ELF-1 (cell line): ENCODE measurements around the gene SDR42E2.
"Not testable (repeated sequence)": the region's sequence is repeated elsewhere in the genome, so short reads cannot be mapped to it uniquely, and the experiment has no call there.

Source experiments
- DNase-seq: peaks from one replicate; pipeline ENCODE4 v3.0.0-alpha.2; 2016; ENCODE audit warnings: low read depth, low spot score

The SDR42E2 gene

DNA sequence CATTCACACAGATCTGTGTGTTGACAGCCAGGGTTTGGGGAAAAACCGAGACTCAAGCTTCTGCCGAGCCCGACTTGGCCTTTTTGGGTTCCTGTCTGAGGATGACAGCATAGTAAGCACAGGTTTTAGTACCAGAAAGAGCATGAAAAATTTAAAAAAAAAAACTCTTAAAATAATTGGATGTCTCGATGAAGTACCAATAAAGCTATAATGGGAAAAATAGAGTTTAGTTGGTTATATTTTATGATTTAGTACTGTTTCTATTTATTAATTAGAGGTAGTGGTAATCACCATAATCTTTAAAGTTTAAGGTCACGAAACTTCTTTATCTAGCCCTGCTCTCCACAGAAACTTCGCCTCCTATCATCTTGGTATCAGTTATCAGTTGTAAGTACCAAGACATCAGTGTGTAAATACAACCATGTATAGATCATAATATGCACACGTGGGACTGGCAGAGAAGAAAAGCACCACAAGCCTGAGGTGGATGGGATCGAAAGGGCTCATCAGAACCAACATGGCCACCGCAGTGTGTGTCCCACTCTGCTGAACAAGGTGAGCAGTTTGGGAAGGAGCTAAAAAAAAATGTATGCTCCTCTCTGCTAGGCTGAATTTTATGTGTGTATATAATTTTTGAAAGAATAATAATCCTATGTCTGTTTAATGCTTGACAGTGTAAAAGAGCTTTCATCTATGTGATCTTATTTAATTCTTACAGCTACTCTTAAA lies 29.4 kb downstream of the SDR42E2 start:
- no peak for DNase-seq

DNA sequence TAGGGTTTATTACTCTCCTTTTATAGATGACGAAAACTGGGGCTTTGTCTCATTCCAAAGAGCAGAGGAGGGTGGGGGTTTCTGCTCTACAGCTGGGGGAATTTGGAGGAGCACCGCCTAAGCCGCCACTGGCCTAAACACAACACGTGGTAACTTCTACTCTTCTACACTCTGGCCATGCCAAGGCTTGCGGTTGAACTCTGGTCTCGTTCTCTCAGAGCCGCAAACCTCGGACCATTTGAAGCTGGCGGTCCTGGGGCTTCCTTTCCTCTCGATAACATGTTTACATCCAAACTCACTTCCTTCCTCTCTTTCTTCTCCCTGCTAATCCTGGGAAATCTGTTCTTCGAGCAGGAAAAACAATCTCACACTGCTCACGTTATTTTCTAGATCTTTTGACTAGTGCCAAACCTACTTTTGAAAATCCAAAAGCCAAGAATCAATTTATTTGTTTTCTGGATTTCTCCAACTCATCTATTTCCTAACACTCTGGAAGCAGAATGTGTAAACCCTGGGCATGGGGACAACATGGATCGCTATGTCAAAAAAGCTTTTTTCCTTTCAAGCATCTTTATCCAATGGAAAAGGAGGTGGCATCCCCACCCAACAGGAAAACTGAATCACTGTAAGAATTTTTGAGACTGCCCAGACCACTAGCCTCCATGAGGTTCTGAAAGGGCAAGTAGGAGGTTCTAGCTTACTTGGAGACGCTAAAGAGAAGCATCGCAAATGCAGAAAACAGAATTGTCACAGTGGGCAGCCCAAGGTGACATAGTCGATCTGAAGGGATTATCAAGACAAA lies 30.2 kb downstream of the SDR42E2 start:
- peak; percentile 51 for DNase-seq

DNA sequence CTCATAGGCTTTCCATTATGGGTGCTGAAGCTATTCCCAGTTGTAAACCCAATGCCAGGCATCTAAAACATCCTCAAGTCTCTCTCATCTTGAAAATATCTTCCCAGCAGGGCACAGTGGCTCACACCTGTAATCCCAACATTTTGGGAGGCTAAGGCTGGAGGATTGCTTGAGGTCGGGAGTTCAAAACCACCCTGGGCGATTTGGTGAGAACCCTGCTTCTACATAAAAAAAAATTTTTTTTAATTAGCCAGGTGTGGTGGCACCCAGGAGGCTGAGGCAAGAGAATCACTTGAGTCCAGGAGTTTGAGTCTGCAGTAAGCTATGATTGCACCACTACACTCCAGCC lies 30.7 kb downstream of the SDR42E2 start:
- no peak for DNase-seq

DNA sequence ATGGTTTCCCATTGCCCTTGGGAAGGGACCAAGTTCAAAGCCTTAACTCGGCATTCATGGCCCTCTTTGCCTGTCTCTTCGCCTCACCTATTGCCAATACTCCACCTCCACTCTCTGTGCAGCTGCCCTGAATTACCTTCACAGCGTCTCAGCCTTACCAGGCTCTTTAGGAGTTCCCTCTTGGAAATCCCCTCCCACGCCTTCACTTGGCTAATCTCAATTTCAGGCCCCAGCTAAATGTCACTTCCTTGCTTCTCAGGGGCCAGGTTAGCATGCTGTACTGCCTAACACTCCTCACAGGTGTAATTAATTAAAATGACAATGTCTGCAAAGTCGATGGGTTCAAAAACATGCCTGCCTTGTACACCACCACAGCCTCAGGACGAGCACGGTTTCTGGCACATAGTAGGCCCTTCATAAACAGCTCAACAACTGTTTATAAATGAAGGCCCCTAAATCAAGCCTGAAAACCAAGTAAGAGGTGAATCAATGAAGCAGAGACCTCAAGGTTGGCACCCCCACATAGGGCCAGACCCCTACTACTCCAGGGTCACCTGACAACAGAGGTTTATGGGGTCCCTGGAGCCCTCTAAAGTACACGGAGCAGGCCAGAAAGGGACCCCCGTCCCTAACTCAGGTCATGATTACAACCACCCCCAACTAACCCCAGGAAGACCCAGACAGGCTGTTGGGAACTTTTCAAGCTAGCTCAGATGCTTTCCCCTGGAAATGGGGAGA lies 32.6 kb downstream of the SDR42E2 start:
- DNase-seq = no peak

DNA sequence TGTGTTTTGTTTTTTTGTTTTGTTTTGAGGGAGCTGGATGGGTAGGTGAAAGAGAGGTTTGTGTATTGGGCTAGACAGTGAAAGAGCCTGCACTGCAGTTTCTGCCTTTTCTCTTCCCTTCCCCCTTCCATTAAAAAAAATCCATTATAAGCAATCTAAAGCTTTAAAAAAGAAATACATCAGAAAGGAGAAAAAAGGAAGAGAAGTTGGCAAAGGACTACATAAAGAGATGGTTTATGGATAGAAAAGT lies 33.1 kb downstream of the SDR42E2 start:
- DNase-seq = no peak

DNA sequence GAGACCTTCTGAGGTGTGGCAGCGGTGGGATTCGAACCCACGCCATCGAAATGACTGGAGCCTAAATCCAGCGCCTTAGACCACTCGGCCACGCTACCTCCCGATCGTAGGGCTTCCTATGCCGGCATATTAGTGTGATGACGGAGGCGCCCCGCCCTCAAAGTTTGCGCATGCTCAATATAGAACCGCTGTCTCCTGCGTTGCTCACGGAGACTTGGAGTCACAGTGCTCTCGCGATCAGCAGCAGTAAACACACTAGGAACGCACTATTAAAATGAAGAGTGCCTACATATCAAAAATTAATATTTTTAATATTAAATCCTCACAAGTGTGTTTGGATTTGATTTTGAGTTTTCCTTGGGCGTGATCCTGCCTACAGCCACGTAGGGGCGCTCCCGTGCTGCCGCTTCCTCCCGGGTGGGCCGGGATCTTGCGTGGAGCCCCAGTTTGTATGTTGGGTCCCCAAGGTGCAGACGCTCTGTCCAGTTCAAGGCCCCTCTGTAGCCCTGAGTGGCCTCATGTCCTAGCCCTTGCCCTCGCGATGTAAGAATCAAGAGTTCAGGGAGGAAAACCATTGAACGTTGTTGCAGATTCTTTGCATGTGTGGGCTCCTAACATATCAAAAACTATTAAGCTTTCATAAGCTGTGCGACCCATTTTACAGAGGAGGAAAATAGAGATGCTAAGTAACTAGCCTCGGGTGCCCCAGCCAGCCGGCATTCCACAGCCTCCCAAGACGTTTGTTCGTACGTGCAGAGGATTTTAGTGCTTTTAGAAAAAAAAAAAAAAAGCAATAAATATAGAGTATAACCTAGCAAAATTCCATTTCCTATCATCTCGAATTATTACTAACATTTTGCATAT lies 33.6 kb downstream of the SDR42E2 start:
- DNase-seq = peak; percentile 96

DNA sequence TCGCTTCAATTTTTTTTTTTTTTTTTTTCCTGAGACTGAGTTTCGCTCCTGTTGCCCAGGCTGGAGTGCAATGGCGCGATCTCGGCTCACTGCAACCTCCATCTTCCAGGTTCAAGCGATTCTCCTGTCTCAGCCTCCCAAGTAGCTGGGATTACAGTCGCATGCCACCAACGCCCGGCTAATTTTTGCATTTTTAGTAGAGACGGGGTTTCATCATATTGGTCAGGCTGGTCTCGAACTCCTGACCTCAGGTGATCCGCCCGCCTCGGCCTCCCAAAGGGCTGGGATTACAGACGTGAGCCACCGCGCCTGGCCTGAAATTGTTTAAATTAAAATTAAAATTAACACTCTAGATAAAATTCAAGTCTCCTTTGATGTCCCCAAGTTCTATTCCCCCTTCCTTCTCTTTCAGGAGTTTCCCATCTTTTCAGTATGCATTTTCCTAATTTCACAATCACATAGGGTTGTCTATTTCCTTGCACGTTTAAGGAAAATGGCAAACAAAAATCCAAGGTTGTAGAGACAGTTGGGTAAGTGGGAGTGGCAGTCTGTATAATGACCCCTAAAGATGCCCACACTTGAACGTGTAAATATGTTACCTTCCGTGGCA lies 34.4 kb downstream of the SDR42E2 start:
- not testable (repeated sequence) for DNase-seq

DNA sequence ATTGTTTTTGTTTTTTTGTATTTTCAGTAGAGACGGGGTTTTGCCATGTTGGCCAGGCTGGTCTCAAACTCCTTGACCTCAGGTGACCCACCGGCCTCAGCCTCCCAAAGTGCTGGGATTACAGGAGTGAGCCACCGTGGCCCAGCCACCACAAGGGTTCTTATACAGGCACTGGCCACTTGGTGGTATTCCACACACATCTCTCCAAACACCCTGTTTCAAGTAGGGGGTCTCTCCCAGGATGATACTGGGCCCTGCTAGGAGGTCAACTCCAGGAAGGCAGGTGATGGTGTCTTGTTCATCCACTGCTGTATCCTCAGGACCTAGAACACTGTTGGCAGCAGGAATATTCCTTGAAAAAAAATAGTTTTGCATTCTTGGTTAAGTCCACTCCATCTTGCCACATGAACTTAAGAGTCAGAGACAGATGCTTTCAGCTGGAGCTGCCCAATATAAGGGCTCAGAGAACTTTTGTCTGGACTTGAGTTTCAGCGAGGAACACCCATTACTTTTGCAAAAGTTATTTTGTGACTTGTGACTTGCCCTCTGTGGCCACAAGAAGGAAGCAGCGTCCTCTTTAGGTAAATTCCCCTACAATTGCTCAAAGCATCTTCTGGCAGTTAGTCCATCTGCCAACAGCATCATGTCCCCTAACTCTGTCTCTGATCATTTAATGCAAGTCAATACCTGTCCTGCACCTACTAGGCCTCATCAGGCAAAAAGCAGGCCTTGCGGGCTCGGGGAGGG lies 36.4 kb downstream of the SDR42E2 start:
- DNase-seq = no peak

DNA sequence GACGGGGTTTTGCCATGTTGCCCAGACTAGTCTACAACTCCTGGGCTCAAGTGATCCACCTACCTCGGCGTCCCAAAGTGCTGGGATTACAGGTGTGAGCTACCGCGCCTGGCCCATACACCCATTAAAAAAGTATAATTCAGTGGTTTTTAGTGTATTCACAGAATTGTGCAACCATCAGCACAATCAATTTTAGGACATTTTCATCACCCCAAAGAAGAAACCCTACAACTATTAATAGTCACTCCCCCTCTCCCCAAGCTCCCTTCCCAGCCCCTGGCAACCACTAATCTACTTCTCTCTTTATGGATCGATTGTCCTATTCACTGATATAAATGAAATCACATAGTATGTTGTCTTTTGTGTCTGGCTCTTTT lies 39.9 kb downstream of the SDR42E2 start:
- no peak for DNase-seq

DNA sequence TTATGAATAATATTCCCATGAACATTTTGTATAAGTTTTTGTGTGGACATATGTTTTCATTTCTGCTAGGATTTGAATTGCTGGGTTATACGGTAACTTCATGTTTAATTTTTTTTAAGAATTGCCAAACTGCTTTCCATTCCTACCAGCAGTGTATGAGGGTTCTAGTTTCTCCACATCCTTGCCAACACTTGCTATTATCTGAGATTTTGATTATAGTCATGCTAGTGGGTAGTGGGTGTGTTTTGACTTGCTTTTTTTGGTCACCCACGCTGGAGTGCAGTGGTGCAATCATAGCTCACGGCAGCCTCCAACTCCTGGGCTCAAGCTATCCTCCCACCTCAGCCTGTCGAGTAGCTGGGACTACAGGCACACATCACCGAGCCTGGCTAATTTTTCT lies 40.8 kb downstream of the SDR42E2 start:
- DNase-seq = no peak

DNA sequence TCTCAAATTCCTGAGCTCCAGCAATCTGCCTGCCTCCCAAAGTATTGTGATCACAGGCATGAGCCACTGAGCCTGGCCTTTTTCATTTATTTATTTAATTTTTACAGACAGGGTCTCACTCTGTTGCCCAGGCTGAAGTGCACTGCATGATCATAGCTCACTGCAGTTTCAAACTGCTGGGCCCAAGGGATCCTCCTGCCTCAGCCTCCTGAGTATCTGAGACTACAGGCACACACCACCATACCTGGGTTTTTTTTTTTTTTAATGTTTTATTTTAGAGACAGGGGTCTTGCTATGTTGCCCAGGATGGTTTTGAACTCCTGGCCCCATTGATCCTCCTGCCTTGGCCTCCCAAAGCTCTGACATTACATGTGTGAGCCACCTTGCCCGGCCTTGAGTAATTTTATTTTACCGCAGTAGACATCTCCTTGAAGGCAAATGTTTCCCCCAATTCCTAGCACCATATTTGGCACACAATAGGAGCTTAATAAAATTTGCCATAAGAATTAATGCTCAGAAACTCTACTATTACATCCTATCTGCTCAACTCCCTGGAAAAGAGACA lies 41.9 kb downstream of the SDR42E2 start:
- no peak for DNase-seq

DNA sequence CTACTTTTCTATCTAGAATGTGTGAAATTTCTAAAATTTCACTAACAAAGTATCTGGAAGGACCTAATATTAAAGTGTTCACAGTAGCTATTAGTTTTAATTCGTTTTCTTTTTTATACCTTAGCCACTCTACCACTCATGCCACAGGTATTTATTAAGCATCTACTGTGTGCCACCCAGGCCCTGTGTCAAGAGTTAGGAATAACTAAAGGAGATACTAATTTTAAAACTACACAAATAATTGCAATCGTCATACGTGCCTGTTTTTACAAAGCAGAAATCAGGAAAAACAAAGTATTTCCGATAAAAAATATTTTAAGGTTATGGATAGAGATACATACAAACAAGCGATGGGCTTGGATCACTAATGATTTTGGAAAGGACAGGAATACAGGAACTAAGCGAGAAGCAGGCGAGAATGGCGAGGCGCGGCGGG lies 43.3 kb downstream of the SDR42E2 start:
- no peak for DNase-seq

DNA sequence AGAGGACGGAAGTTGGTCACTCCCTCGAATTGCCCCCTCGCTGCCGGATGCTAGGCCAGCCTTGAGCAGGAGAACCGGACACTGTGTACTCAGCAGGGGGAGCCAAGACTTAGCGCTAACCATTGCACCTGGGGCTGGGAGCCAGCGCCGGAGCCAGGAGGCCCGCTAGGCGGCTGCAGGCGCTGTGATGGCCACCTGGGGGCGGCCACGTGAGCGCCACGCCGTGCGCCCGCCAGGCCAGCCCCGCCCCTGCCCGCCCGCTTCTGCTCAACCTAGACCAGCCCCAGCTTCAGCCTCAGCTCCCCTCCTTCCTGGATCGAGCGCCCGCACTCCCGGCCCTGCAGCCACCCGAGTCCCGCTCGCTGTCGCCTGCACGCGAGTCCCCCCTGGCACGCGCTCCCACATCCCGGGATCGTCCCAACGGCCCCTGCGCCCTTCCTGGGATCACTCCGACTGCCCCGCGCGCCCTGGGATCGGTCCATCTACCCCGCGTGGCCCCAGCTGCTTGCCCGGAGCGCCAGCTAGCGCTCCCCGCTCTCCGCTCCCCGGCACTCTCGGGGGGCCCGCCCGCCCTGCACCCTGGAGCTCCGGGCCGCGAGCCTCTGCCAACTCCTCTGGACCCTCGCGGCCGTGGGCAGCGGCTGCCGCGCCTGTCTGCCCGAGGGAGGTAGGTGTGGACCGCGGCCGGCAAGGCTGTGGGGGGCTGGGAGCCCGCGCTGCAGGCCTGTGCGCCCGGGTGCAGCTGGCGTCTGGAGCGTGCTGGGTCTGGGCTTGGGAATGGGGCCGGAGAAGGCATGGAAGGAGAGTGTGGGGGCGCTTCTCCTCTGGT lies 43.9 kb downstream of the SDR42E2 start, which contains the start of gene EEF2K:
Gene EEF2K (plus strand): TSS at position 266 of the 829 bp plus-strand sequence. CDS start 19,452 bp downstream, outside the sequence.
- DNase-seq = peak; percentile 98

DNA sequence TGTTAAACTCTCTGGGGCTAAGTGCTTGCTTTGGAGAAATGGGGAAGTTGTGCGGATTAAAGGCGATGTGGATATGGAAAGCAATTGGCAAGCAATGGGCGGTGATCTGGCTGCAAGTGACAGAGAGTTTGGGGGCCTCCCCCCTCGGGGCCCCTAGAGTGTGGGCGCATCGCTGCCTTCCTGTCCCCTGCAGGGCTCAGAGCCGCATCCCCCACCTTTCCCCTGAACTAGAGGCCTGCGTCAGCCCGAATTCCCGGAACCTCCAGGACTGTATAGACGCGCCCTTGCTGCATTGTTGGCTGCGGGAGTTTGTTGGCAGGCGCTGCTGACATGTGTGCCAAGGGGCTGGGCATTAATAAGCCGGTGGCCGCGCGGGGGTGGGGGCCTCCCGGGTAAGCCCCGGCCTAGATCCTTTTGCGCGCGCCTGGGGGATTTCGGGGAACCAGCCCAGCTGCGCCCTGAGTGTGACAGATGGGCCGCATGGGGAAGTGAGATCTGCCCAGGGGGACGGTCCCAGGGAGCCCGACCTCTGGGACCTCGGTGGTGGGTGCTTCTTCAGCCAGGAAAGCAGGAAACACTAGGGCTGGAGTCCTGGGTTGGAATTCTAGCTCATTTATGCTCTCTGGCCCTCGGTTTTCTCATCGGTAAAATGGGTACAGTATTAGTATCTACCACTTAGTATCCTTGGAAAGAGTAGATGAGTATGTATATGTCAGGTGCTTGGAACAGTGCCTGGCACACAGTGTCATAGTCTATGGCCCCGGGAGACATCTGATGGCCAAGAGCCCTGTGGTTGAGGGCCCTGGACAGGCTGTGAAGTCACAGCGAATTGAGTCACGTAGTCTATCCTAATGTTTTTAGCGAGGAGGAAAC lies 44.8 kb downstream of the SDR42E2 start:
- no peak for DNase-seq

DNA sequence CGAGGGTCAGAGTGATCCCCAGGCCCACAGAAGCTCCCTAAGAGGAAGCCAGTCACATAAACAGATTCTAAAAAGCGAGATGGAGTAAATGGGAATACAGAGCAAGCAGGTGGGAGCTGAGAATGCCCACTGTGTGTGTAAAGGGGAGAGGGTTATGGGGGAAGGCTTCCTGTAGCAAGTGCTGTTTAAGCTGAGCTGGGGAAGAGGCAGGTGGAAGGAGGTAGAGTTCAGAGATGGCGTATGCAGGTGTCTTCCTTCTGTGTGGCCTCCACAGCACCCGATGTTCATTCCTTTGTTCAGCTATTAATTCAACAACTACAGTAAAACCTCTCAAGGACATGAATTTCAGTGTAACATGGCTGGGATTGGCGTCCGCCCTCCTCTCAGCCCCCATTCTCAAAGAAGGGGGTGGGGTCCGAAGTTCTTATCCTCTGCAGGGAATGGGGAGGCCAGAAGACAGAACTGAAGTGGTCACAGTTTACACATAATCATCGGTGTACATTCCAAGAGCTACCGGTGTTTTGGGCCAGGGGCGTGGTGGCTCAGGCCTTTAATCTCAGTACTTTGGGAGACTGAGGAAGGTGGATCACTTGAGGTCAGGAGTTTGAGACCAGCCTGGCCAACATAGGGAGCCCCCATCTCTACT lies 45.5 kb downstream of the SDR42E2 start:
- DNase-seq = no peak

DNA sequence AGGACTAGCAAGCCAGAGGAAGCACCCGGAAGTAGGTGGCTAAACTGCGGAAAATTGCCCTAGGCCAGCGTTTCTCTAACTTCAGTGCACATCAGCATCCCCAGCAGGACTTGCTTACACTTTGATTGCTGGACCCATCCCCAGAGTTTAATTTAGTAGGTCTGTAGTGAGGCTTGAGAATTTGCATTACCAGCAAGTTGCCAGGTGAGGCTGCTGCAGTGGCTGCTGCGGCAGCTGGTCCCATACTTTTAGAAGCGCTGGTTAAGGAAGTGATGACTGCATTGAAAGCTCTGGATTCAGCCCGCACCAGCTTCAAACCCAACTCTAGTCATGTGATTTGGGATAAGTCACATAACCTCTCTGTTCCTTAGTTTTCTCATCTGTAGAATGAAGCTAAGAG lies 48.0 kb downstream of the SDR42E2 start:
- peak; percentile 80 for DNase-seq

DNA sequence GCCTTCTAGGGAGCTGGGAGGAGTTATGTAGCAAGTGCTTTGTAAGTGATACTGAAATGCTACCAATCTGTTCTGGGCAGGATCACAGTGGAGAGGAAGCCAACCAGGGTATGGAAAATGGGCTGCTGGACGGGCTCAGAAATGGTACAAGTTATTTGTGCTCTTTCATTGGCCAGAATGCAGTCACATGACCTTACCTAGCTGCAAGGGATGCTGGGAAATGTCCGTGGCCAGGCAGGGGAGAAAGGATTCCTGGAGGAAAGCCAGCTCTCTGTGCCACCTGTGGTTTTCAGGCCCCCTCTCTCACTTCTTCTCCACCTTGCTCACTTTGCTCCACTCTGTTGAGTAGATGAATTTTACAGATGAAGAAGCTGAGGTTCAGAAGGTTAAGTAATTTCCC lies 48.5 kb downstream of the SDR42E2 start:
- no peak for DNase-seq

DNA sequence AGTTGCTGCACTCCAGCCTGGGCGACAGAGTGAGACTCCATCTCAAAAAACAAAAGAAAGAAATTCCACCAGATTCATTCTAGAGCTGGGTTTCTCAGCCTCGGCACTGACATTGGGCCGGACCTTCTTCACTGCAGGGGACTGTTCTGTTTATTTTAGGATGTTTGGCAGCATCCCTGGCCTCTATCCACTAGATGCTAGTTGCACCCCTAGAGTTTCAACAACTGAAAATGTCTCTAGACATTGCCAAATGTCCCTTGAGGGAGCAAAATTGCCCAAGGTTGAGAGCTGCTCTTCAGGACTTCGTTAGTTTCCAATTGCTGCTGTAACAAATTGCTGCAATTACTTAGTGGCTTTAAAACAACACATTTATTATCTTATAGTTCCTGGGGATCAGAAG lies 50.9 kb downstream of the SDR42E2 start:
- no peak for DNase-seq
